ENCODE results near the gene HDAC4. TPM values are rescaled to one million over a fixed set of nuclear protein-coding genes. Genes with fewer than 3 reads are reported as not detected.

HDAC4 gene
- total and polyA plus RNA-seq, 2 donors (not counting 1 experiment from before 2014, with no cell fraction given): 13.5 to 46.0 TPM

DNA sequence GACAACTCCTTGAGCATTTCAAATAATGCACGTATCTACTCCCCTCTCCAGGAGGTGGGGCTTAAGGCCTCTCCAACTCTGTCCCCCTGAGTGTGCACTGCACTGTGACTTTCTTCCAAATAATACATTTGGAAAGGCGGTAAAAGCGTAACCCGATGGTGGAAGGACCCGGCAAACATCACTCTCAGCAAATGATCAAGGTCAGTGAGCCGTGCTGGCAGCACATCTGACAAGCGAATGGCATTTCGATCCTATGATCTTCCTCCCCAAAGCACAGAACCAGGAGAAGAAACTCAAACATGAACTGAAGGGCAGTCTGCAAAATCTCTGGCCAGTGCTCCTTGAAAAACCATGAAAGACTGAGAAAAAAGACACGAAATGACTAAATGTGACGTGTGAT lies 344.2 kb downstream of the HDAC4 start:
- no peaks in the 10 kb centered on the region for H3K27me3 Mint-ChIP-seq
- intact Hi-C loops (cut with micrococcal nuclease): no loop called here
- CTCF ChIA-PET: no interaction called here
- Histone ChIP-seq H3K9me3 (ENCODE audit: control extremely low read depth in 1 of 3, control insufficient read depth in 2 of 3, insufficient read depth in 1 of 3, low read length in 2 of 3) (peaks cover 0 to 4% (median 0%) of the 10 kb centered on the region in 3 donors), H3K9ac (ENCODE audit: low read length) (no peak overlapping the region), H3K4me3 (ENCODE audit: control extremely low read depth in 1 of 5, extremely low read depth in 1 of 5, insufficient read depth in 1 of 5, low read depth in 2 of 5, low read length in 4 of 5) (no peak overlapping the region), H4K20me1 (ENCODE audit: control insufficient read depth, insufficient read depth, low read length, poor library complexity, severe bottlenecking) (no peaks in the 10 kb centered on the region), H2AFZ (ENCODE audit: insufficient read depth, low read depth, low read length, poor library complexity, severe bottlenecking) (no peak overlapping the region), H3K36me3 (replicated peaks in 1 of 2; ENCODE audit: control extremely low read depth in 1 of 2, control insufficient read depth in 1 of 2, extremely low read depth in 1 of 2, insufficient read depth in 2 of 2, low read length in 1 of 2) (peaks cover 0 to 9% of the 10 kb centered on the region in 2 experiments), H3K79me2 (ENCODE audit: control insufficient read depth, insufficient read depth, low read length) (no peaks in the 10 kb centered on the region), H3K27me3 (replicated peaks in 1 of 4; ENCODE audit: control extremely low read depth in 1 of 4, control insufficient read depth in 3 of 4, insufficient read depth in 4 of 4, low read length in 3 of 4) (no peaks in the 10 kb centered on the region), H3K4me1 (ENCODE audit: control insufficient read depth in 2 of 2, insufficient read depth in 2 of 2, low read length in 2 of 2) (no peaks in the 10 kb centered on the region), H3K4me2 (replicated peaks; ENCODE audit: low read depth, low read length, poor library complexity, severe bottlenecking) (no peak overlapping the region), H3K27ac (ENCODE audit: low read length in 2 of 2) (no peak overlapping the region)
- POLR2A ChIA-PET: no interaction called here
- 97% methylated on average over 10 of the region's 10 CpGs for WGBS (ENCODE audit: insufficient coverage)
- no peaks in the 10 kb centered on the region for H3K9me3 Mint-ChIP-seq (ENCODE audit: insufficient read depth)
- no peak for TF ChIP-seq CTCF (IDR thresholded peaks at IDR 0.05)
- no peak for TF ChIP-seq EZH2 (IDR thresholded peaks at IDR 0.05; ENCODE audit: borderline replicate concordance, insufficient read depth, low read depth, low read length, poor library complexity, severe bottlenecking)
- DNase-seq (no peak), ATAC-seq (ENCODE audit: low read depth) (no peak)
- no peak overlapping the region for H3K27ac Mint-ChIP-seq
- no peak overlapping the region for H3K4me3 Mint-ChIP-seq
- H3K4me1 Mint-ChIP-seq: no peaks in the 10 kb centered on the region

DNA sequence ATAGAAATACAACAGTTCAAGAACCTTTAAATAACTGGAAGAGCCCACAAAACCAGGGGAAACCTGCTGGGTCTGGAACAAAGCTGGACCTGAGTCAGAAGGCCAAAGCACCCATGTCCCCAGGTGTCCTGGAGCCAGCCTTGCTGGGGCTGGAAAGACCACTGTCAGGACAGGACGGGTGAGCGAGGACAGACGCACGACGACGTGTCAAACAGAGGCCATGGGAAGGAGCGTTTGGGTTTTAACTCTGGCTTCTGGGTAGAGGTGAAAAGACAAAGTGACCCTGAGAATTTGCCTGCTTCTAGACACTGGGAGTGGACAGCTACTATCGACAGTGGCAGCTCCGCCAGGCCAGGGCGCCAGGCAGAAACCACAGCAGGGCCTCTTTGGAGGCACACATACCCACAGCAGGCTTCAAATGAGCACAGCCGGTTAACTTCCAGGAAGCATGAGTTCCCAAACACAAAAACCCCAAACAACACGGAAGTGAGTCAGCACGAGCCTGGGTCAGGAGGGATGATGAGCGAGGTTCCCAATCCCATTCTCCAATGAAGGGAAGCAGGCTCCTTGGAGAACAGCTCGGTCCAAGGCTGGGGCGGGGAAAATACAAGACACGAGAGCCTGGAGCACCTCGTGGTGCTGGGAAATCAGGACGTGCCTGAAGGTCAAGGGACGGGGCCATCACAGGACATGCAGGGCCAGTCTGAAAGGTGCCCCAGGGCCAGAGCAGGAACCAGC lies 344.9 kb downstream of the HDAC4 start:
- H3K9me3 Mint-ChIP-seq (ENCODE audit: insufficient read depth): no peaks in the 10 kb centered on the region
- intact Hi-C loops (cut with micrococcal nuclease): no loop called here
- 94% methylated on average over 20 of the region's 20 CpGs for WGBS (ENCODE audit: insufficient coverage)
- CTCF ChIA-PET: no interaction called here
- no peak overlapping the region for H3K4me3 Mint-ChIP-seq
- no peak overlapping the region for H3K4me2 ChIP-seq (replicated peaks; ENCODE audit: low read depth, low read length, poor library complexity, severe bottlenecking)
- TF ChIP-seq EZH2 (IDR thresholded peaks at IDR 0.05; ENCODE audit: borderline replicate concordance, insufficient read depth, low read depth, low read length, poor library complexity, severe bottlenecking): no peak
- POLR2A ChIA-PET: no interaction called here
- no peak overlapping the region for H2AFZ ChIP-seq (ENCODE audit: insufficient read depth, low read depth, low read length, poor library complexity, severe bottlenecking)
- no peak overlapping the region for H3K27ac ChIP-seq (ENCODE audit: low read length in 2 of 2)
- ATAC-seq (ENCODE audit: low read depth) (no peak), DNase-seq (no peak)
- no peak overlapping the region for H3K4me3 ChIP-seq (ENCODE audit: control extremely low read depth in 1 of 5, extremely low read depth in 1 of 5, insufficient read depth in 1 of 5, low read depth in 2 of 5, low read length in 4 of 5)
- H3K9me3 ChIP-seq (ENCODE audit: control extremely low read depth in 1 of 3, control insufficient read depth in 2 of 3, insufficient read depth in 1 of 3, low read length in 2 of 3): peaks cover 0 to 4% (median 0%) of the 10 kb centered on the region in 3 donors
- no peaks in the 10 kb centered on the region for H4K20me1 ChIP-seq (ENCODE audit: control insufficient read depth, insufficient read depth, low read length, poor library complexity, severe bottlenecking)
- H3K36me3 ChIP-seq (replicated peaks in 1 of 2; ENCODE audit: control extremely low read depth in 1 of 2, control insufficient read depth in 1 of 2, extremely low read depth in 1 of 2, insufficient read depth in 2 of 2, low read length in 1 of 2): peaks cover 0 to 9% of the 10 kb centered on the region in 2 experiments
- no peaks in the 10 kb centered on the region for H3K27me3 ChIP-seq (replicated peaks in 1 of 4; ENCODE audit: control extremely low read depth in 1 of 4, control insufficient read depth in 3 of 4, insufficient read depth in 4 of 4, low read length in 3 of 4)
- H3K9ac ChIP-seq (ENCODE audit: low read length): no peak overlapping the region
- no peaks in the 10 kb centered on the region for H3K4me1 Mint-ChIP-seq
- no peaks in the 10 kb centered on the region for H3K79me2 ChIP-seq (ENCODE audit: control insufficient read depth, insufficient read depth, low read length)
- no peak overlapping the region for H3K27ac Mint-ChIP-seq
- no peaks in the 10 kb centered on the region for H3K4me1 ChIP-seq (ENCODE audit: control insufficient read depth in 2 of 2, insufficient read depth in 2 of 2, low read length in 2 of 2)
- no peaks in the 10 kb centered on the region for H3K27me3 Mint-ChIP-seq
